HG02678 (cell line): Measurements from ENCODE around the gene UFSP2.

Experiments used
- ATAC-seq: cut with Tn5 transposase; IDR thresholded peaks from one replicate; pipeline ENCODE4 v1.9.1; 2021; ENCODE audit warnings: mild to moderate bottlenecking, moderate library complexity; ENCODE audit not compliant: unreplicated experiment

Gene UFSP2

GRCh38 chr4:185357733-185358440 lies 67.9 kb downstream of the UFSP2 start:
- no peak for ATAC-seq

DNA sequence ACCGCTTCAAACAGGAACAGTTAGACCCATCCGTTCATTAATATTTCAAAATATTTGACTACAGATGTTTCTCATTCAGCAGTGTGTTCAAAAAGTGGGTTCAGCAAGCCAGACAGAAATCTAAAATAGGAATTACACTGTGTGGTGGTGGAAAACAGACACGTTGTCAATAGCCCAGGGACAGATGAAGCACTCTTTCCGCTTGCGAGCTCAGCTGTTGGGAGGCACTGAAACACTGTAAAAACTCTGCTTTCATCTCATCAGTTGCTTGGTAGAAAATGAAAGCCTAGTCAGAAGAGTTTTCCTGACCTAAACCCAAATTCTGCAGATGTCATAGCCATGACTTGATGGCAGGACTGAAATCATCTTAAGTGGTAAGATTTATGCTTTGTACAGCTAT lies 68.6 kb downstream of the UFSP2 start:
- ATAC-seq, result no peak

DNA sequence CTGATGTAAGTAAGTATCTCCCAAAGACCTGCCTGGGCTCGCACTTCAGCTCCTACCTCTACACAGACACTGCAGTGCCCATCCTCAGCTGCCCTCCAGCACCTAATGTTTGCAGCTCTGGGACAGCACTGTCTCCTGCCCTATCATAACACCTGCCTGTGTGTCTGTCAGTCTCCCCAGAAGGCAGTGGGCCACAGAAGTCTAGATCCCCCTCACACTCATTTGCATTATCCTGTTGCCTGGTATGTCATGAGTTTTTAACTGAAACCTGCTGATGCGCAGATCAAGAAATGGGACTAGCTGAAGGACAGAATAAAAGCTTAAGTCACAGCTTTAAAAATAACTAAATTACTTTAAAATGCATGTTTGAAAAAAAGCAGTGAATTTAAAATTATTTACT lies 73.0 kb downstream of the UFSP2 start:
- ATAC-seq, result no peak

- no peak for ATAC-seq
These were observed 73.6 kb downstream of the UFSP2 start for GRCh38 chr4:185352202-185352601.

- ATAC-seq, result no peak
These were observed 74.1 kb downstream of the UFSP2 start for GRCh38 chr4:185351691-185352090.
